ENCODE data around the gene ROMO1. TPM values are rescaled to one million over a fixed set of nuclear protein-coding genes. Genes with fewer than 3 reads are reported as not detected.

The ROMO1 gene
- total RNA-seq, 1 donor from 2014 or later = 248 TPM

DNA sequence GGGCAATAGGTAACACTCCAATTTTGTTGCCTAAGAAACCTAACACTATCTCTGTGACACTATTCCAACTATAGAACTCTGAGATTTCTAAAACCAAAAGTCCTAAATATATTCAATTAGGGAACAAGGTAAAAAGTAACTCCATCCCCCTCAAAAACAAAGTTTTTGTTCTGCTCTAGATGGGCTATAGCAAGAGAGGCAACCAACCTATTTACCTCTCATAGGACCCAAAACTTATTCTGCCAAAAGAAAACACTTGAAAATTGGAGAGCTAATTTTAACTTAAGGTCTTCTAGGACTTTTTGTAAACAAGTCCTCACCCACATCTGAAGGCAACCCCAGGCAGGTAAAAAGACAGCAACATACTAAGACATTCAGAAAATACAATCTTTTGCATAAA lies 35.2 kb downstream of the ROMO1 start:
- no peak overlapping the region for H3K27ac ChIP-seq
- H3K36me3 ChIP-seq = peaks cover 4 to 92% of the 10 kb centered on the region in 2 donors
- peaks cover 100% of the 10 kb centered on the region for H3K4me1 ChIP-seq
- TF ChIP-seq CTCF (IDR thresholded peaks at IDR 0.05) (no peak), POLR2A (IDR thresholded peaks at IDR 0.05) (no peak)
- no peaks in the 10 kb centered on the region for H3K9me3 ChIP-seq
- no peak for DNase-seq (ENCODE audit: extremely low spot score in 2 of 2)
- intact Hi-C loops (cut with DNase I) = loop anchor here (10.0 kb wide), 1 partner anchor 150 kb away; no protein-coding TSS in a partner anchor
- H3K27me3 ChIP-seq = no peaks in the 10 kb centered on the region
- no peak overlapping the region for H3K4me3 ChIP-seq

GRCh38 chr20:35734777-35735649 lies 35.8 kb downstream of the ROMO1 start:
- intact Hi-C loops (cut with DNase I) = loop anchor here (10.0 kb wide), 1 partner anchor 150 kb away; no protein-coding TSS in a partner anchor
- H3K4me1 ChIP-seq = peaks cover 100% of the 10 kb centered on the region

GRCh38 chr20:35735826-35736470 lies 36.7 kb downstream of the ROMO1 start:
- peaks cover 4 to 88% of the 10 kb centered on the region in 2 donors for H3K36me3 ChIP-seq
- intact Hi-C loops (cut with DNase I) = loop anchor here (10.0 kb wide), 1 partner anchor 149 kb away; no protein-coding TSS in a partner anchor
- H3K27me3 ChIP-seq = no peaks in the 10 kb centered on the region
- peaks cover 97% of the 10 kb centered on the region for H3K4me1 ChIP-seq
- DNase-seq (ENCODE audit: extremely low spot score in 2 of 2) = no peak
- H3K9me3 ChIP-seq = no peaks in the 10 kb centered on the region
- H3K4me3 ChIP-seq = no peak overlapping the region
- no peak overlapping the region for H3K27ac ChIP-seq
- no peak for TF ChIP-seq POLR2AphosphoS5 (IDR thresholded peaks at IDR 0.05; ENCODE audit: insufficient read depth in 1 of 2, low read depth in 1 of 2)
- TF ChIP-seq POLR2A (IDR thresholded peaks at IDR 0.05) = no peak
- TF ChIP-seq CTCF (IDR thresholded peaks at IDR 0.05) = no peak

More at GRCh38 chr20:35734777-35735649, 35.8 kb downstream of the ROMO1 start:
- Histone ChIP-seq H3K9me3 (no peaks in the 10 kb centered on the region), H3K4me3 (no peak overlapping the region), H3K27ac (no peak overlapping the region), H3K36me3 (peaks cover 4 to 92% of the 10 kb centered on the region in 2 donors), H3K27me3 (no peaks in the 10 kb centered on the region)
- DNase-seq (ENCODE audit: extremely low spot score in 2 of 2) = no peak
- TF ChIP-seq CTCF (IDR thresholded peaks at IDR 0.05) (no peak), POLR2AphosphoS5 (IDR thresholded peaks at IDR 0.05; ENCODE audit: insufficient read depth in 1 of 2, low read depth in 1 of 2) (no peak), POLR2A (IDR thresholded peaks at IDR 0.05) (no peak)

GRCh38 chr20:35737865-35738333 lies 38.7 kb downstream of the ROMO1 start:
- Histone ChIP-seq H3K27ac (no peak overlapping the region), H3K9me3 (no peaks in the 10 kb centered on the region), H3K27me3 (no peaks in the 10 kb centered on the region), H3K4me3 (no peak overlapping the region), H3K36me3 (peaks cover 4 to 75% of the 10 kb centered on the region in 2 donors), H3K4me1 (peaks cover 79% of the 10 kb centered on the region)
- TF ChIP-seq POLR2AphosphoS5 (IDR thresholded peaks at IDR 0.05; ENCODE audit: insufficient read depth in 1 of 2, low read depth in 1 of 2) = no peak
- TF ChIP-seq POLR2A (IDR thresholded peaks at IDR 0.05) = no peak
- intact Hi-C loops (cut with DNase I) = loop anchor here (10.0 kb wide), 1 partner anchor 147 kb away; no protein-coding TSS in a partner anchor
- no peak for DNase-seq (ENCODE audit: extremely low spot score in 2 of 2)

- TF ChIP-seq POLR2AphosphoS5 (IDR thresholded peaks at IDR 0.05; ENCODE audit: insufficient read depth in 1 of 2, low read depth in 1 of 2) (no peak), POLR2A (IDR thresholded peaks at IDR 0.05) (no peak), CTCF (IDR thresholded peaks at IDR 0.05) (no peak)
- Histone ChIP-seq H3K36me3 (peaks cover 4 to 68% of the 10 kb centered on the region in 2 donors), H3K27me3 (no peaks in the 10 kb centered on the region), H3K4me3 (no peak overlapping the region), H3K9me3 (no peaks in the 10 kb centered on the region), H3K4me1 (peaks cover 79% of the 10 kb centered on the region), H3K27ac (no peak overlapping the region)
- intact Hi-C loops (cut with DNase I) = loop anchor here (10.0 kb wide), 1 partner anchor 146 kb away; no protein-coding TSS in a partner anchor
- no peak for DNase-seq (ENCODE audit: extremely low spot score in 2 of 2)
These were observed 39.4 kb downstream of the ROMO1 start for GRCh38 chr20:35738410-35739179.

Data from vagina (tissue), 2 donors.